HS-27A (cell line): ENCODE data around the gene EN2.

Experiments
- DNase-seq: peaks from one replicate; pipeline ENCODE4 v3.0.0-alpha.2; 2012; ENCODE audit warnings: low read depth, missing footprints

The EN2 gene

GRCh38 chr7:155458111-155458877, at the start of gene EN2:
TSS of gene EN2 (plus strand) at chr7:155458129. CDS start at chr7:155458378, 249 bp downstream.
- DNase-seq: no peak

GRCh38 chr7:155408651-155409586, 49.0 kb upstream of the EN2 start:
- no peak for DNase-seq

DNA sequence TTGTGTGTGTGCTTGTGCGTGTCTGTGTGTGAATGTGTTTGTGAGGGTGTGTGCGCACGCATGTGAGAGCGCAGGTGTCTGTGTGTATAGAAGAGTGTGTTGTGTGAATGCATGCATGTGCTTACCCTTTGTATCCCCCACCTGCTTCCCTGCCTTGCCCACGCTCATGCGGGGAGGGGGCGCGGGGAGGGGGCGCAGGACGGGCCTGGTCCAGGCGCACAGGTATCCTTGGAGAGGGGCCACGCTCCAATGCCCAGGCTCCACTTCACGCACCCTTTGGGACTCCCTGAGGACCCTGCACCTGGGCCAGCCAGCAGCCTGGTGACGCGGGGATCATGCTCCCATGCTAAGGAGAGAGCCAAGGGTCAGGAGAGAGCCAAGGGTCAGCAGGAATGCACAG, 47.9 kb upstream of the EN2 start:
- DNase-seq: no peak

GRCh38 chr7:155410431-155410830, 47.5 kb upstream of the EN2 start:
- DNase-seq: no peak

GRCh38 chr7:155411718-155412415, 46.1 kb upstream of the EN2 start:
- no peak for DNase-seq

DNA sequence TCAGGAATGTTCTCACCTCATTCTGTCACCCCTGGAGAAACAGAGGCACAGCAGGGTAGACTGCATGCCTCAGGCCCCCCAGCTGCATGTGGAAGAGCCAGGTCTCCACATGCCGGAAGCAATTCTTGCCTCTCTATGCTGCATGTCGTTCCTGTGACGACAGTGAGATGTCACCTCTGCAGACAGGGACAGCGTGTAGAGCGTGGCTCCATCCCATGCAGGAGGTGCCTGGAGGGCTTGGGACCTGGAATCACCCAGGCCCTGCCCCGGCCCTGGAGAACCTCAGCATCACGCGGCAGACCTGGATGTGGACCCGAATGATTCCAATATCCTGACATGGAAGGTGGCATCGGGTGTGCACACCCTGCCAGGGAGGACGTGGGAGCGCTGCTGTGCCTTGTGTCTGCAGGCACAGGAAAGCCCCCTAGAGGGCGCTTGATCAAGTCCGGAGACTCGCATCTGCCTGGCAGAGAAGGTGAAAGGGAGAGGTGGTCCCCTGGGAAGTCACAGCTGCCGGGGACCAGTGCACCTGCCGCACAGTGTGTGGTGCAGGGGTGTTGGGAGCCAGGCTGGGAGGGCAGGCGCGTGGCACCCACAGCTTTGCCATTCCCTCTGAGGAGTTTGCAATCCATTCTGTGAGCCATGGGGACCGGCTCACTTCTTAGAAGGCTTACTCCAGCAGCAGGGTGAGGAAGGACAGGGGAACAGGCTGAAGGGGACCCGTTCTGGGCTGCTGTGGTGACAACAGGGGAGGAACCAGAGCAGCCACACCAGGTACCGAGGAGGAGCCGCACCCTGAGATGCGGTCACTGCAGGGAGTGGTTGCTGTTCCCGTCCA, 45.3 kb upstream of the EN2 start:
- no peak for DNase-seq

- no peak for DNase-seq
Observed at GRCh38 chr7:155414547-155415492, 43.1 kb upstream of the EN2 start.

GRCh38 chr7:155416646-155417380, 41.1 kb upstream of the EN2 start:
- DNase-seq: no peak

- no peak for DNase-seq
Observed at GRCh38 chr7:155418304-155418703, 39.6 kb upstream of the EN2 start.

- DNase-seq: no peak
Observed at GRCh38 chr7:155418941-155419755, 38.8 kb upstream of the EN2 start.

- no peak for DNase-seq
Observed at GRCh38 chr7:155420116-155420515, 37.8 kb upstream of the EN2 start.

DNA sequence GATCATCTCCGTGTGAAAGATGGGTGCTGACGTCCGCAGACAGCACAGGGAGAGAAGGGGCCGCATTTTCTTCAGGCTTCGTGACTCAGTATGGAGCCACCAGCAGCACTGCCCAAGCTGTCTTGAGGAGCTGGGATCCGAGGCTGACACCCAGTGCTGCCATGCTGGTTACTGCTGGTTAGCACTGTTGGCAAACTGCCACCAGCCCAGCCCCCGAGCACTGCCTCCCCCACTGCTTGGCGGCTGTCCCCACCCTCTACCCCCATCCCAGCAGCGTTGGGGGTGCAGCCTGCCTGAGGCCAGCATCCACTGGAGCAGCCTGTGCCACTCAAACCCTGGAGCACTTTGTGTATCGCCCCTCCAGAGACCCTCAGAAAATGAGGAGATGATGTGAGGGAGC, 35.8 kb upstream of the EN2 start:
- no peak for DNase-seq

GRCh38 chr7:155422599-155423336, 35.2 kb upstream of the EN2 start:
- no peak for DNase-seq

DNA sequence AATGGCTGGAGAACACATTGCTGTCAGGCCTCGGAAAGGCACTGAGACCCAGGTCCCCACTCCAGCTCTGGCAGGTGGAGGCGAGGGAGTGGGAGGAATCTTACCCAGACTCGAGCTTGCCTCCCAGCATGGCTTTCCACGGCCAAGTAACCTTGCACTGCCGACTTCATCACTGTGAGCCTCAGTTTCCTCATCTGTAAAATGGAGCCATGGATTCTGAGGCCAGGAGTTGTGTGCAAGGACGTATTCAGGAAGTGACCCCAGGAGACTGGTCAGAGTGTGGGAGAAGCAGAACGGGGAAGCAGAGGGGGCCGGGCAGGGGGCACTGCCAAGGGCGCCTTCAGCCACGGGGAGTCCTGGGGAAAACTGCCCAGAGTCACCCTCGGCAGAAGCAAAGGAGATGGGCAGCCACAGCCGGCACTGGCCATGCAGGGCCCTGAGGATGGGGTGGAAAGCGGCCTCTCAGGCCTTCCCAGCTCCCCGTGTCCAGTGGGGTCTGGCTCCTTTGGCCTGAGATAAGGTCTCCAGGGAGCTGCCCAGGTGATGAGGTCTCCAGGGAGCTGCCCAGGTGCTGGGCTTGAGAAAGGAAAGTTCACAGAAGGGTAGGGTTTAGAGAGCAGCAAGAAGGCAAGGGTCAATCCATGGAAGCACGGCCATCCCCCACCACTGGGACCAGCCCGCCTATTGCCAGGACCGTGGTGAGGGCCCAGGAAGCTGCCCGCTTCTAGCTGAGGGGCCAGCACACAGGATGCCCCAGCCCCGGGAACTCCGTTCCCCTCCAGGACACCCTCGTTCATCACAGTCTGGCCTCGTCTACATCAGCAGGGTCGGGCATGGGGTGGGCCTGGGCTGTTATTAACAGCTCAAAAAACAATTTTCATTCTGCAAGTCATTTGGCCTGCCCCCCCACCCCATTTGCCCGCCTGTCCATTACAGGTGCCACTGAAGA, 34.3 kb upstream of the EN2 start:
- DNase-seq: no peak

DNA sequence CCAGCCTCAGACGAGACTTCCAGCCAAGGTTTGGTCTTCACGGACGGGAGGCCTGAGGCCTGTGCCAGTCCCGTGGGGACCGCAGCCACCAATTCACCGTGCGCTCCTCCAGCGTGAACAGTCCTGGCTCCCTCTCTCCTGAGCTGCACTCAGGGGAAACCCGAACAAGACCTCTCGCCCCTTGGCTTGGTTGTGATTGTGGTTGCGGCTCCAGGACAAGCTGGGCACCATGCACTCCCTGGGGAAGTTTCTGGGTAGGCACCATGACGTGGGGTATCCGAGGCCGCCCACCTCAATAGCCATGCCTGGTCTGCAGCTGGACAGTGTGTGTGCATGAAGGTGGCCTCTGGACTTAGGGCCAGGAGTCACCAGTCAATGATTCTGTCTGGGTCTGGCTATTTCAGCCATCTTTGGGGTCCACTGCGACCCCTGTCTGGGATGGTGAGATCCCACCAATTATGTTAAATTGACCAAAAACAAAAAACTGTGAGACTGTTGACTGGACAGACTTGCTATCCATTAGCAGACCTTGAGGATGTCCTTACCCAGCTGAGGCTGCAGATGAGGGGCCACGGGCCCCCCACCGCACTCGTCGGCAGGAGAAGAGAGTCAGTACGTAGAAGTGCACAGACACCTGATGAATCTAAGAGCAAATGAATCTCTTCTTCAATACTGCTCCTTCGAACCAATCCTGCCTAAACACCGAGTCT, 33.5 kb upstream of the EN2 start:
- DNase-seq: no peak

DNA sequence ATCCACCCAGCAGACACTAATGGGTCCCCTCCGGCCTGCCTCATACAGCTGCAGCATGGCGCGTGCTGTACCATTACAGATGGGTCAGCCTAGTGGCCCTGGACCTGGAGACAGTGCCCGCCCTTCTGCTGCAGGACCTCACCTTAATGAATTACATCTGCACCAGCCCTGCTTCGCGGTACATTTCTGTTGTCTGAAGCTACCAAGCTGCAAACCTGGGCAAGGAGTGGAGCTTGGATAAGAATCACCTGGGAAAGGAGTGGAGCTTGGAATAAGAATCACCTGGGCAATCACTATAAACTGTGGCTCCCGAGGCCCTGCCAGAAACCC, 33.0 kb upstream of the EN2 start:
- no peak for DNase-seq
